HCT116 (cell line): ENCODE results near the gene AGRP. TPM values are rescaled to one million over a fixed set of nuclear protein-coding genes. Genes with fewer than 3 reads are reported as not detected.

Experiments
- ATAC-seq: fragments of 200-7000 bp; cut with Tn5 transposase; 2 replicates; pipeline ENCODE4 v1.9.1; 2020; ENCODE audit warnings: mild to moderate bottlenecking, moderate library complexity
- BruUV-seq: library from RNA; stranded (reverse); fragments of 400-500 nt; replicated peaks from 2 replicates; lab custom pipeline; 2021; lab: Mats Ljungman, UMichigan
- CTCF ChIA-PET: fragments of 300-600 bp; sonication (Branson Sonifier 250); formaldehyde crosslinking; loops from one replicate; lab custom pipeline; 2021; ENCODE audit warnings: antibody characterized with exemption; lab: Charles Lee
- POLR2A ChIA-PET: fragments of 300-600, 350-600 bp; sonication (Branson Sonifier 250); formaldehyde crosslinking; loops from one replicate; lab custom pipeline; 2021; ENCODE audit warnings: antibody characterized with exemption; lab: Charles Lee
- RAD21 ChIA-PET, 2 experiments: fragments of 300-600 bp; sonication (Branson Sonifier 250); formaldehyde crosslinking; loops; one replicate each; lab custom pipeline; 2023; ENCODE audit warnings: low total read pairs in 2 of 2; ENCODE audit not compliant: uncharacterized antibody in 2 of 2, unreplicated experiment in 2 of 2, low non-redundant PET in 1 of 2; lab: Charles Lee
- DNase-seq: peaks from one replicate; pipeline ENCODE4 v3.0.0-alpha.2; 2010; ENCODE audit warnings: low read depth, low spot score
- H2AFZ ChIP-seq: fragments of 200-600 bp; shearing (Covaris generic), sonication (generic); 2 replicates; pipeline ENCODE4 v1.6.1; 2017; ENCODE audit warnings: low read depth, mixed run types, mixed read lengths, antibody characterized with exemption, low read length; ENCODE audit not compliant: poor library complexity, severe bottlenecking
- H3K27ac ChIP-seq: 2 replicates; pipeline ENCODE4 v1.5.1; 2012; ENCODE audit warnings: low read depth, low read length
- H3K27me3 ChIP-seq: fragments of 200-600 bp; sonication (generic); 2 replicates; pipeline ENCODE4 v1.6.1; 2016; ENCODE audit warnings: mixed run types, low read length, mixed read lengths; ENCODE audit not compliant: insufficient read depth
- H3K36me3 ChIP-seq, 2 experiments: fragments of 200-500 bp in 1 of 2; fragments of 200-600 bp in 1 of 2; sonication (Bioruptor generic) in 1 of 2; sonication (generic) in 1 of 2; 2 replicates each; pipeline versions ENCODE4 v1.5.1 to v1.6.1; 2014 to 2016; ENCODE audit warnings: low read length in 2 of 2, inconsistent platforms in 1 of 2, mixed read lengths in 1 of 2, mixed run types in 1 of 2; ENCODE audit not compliant: insufficient read depth in 2 of 2, control insufficient read depth in 1 of 2
- H3K4me1 ChIP-seq, 2 experiments: fragments of 200-600 bp in 1 of 2; sonication (generic) in 1 of 2; 2 replicates each; pipeline versions ENCODE4 v1.5.1 to v1.6.1; 2012 to 2017; ENCODE audit warnings: low read length in 2 of 2, inconsistent platforms in 1 of 2, mild to moderate bottlenecking in 1 of 2, mixed read lengths in 1 of 2, mixed run types in 1 of 2, moderate library complexity in 1 of 2; ENCODE audit not compliant: insufficient read depth in 2 of 2, control insufficient read depth in 1 of 2
- H3K4me2 ChIP-seq: fragments of 200-600 bp; sonication (generic); 2 replicates; pipeline ENCODE4 v1.6.1; 2017; ENCODE audit warnings: mixed run types, low read length, mixed read lengths
- H3K4me3 ChIP-seq, 2 experiments: fragments of 200-600 bp in 1 of 2; sonication (generic) in 1 of 2; replicated peaks in 1 of 2; 2 replicates each; pipeline ENCODE4 v1.5.1; 2011 to 2016; ENCODE audit warnings: low read length in 2 of 2, control low read depth in 1 of 2, low read depth in 1 of 2, mild to moderate bottlenecking in 1 of 2, mixed read lengths in 1 of 2, mixed run types in 1 of 2
- H3K79me2 ChIP-seq: fragments of 200-600 bp; sonication (generic); 2 replicates; pipeline ENCODE4 v1.6.1; 2017; ENCODE audit warnings: mild to moderate bottlenecking, mixed run types, low read length, moderate library complexity, mixed read lengths; ENCODE audit not compliant: insufficient read depth
- H3K9ac ChIP-seq: fragments of 200-600 bp; sonication (generic); 2 replicates; pipeline ENCODE4 v1.6.1; 2016; ENCODE audit warnings: low read length, mixed read lengths
- H3K9me2 ChIP-seq: fragments of 200-600 bp; sonication (generic), shearing (Covaris generic); 2 replicates; pipeline ENCODE4 v1.6.1; 2017; ENCODE audit warnings: mixed run types, mild to moderate bottlenecking, moderate library complexity; ENCODE audit not compliant: insufficient read depth
- H3K9me3 ChIP-seq, 2 experiments: fragments of 200-500 bp in 1 of 2; fragments of 200-600 bp in 1 of 2; sonication (Bioruptor generic) in 1 of 2; sonication (generic) in 1 of 2; 2 replicates each; pipeline ENCODE4 v1.6.1; 2014 to 2017; ENCODE audit warnings: low read length in 2 of 2, mixed read lengths in 2 of 2, inconsistent platforms in 1 of 2, low read depth in 1 of 2, mild to moderate bottlenecking in 1 of 2, mixed run types in 1 of 2, moderate library complexity in 1 of 2; ENCODE audit not compliant: control insufficient read depth in 1 of 2, insufficient read depth in 1 of 2
- H4K20me1 ChIP-seq: fragments of 200-600 bp; sonication (generic), shearing (Covaris generic); 2 replicates; pipeline ENCODE4 v1.6.1; 2017; ENCODE audit warnings: mixed run types, mild to moderate bottlenecking, moderate library complexity; ENCODE audit not compliant: insufficient read depth
- CBX3 ChIP-seq: IDR thresholded peaks from 2 replicates; pipeline ENCODE4 v1.6.1; 2012; ENCODE audit warnings: low read depth
- CEBPB ChIP-seq: IDR thresholded peaks from 2 replicates; pipeline ENCODE4 v1.6.1; 2012; ENCODE audit warnings: low read depth
- EGR1 ChIP-seq: IDR thresholded peaks from 2 replicates; pipeline ENCODE4 v1.6.1; 2012; ENCODE audit warnings: low read depth
- ELF1 ChIP-seq: IDR thresholded peaks from 2 replicates; pipeline ENCODE4 v1.6.1; 2012; ENCODE audit warnings: low read depth, borderline replicate concordance
- EZH2 ChIP-seq: fragments of 200-600 bp; sonication (generic); IDR thresholded peaks from 2 replicates; pipeline ENCODE4 v1.6.1; 2017; ENCODE audit warnings: antibody characterized with exemption, mixed run types
- EZH2phosphoT487 ChIP-seq: fragments of 200-600 bp; IDR thresholded peaks from 2 replicates; pipeline ENCODE4 v1.6.1; 2018; ENCODE audit warnings: antibody characterized with exemption, borderline replicate concordance
- FOSL1 ChIP-seq: IDR thresholded peaks from 2 replicates; pipeline ENCODE4 v1.6.1; 2012; ENCODE audit warnings: low read depth
- JUND ChIP-seq: IDR thresholded peaks from 2 replicates; pipeline ENCODE4 v1.6.1; 2012
- MAX ChIP-seq: IDR thresholded peaks from 2 replicates; pipeline ENCODE4 v1.6.1; 2012
- POLR2A ChIP-seq: IDR thresholded peaks from 2 replicates; pipeline ENCODE4 v1.7.0; 2011; ENCODE audit warnings: borderline replicate concordance; ENCODE audit not compliant: insufficient read depth, insufficient read length; ENCODE audit errors: extremely low read depth
- POLR2AphosphoS5 ChIP-seq: IDR thresholded peaks from 2 replicates; pipeline ENCODE4 v1.6.1; 2011; ENCODE audit warnings: mild to moderate bottlenecking, low read depth, low read length, moderate library complexity
- RAD21 ChIP-seq: IDR thresholded peaks from 2 replicates; pipeline ENCODE4 v1.6.1; 2012; ENCODE audit warnings: low read depth, mild to moderate bottlenecking
- REST ChIP-seq: IDR thresholded peaks from 2 replicates; pipeline ENCODE4 v1.6.1; 2012; ENCODE audit warnings: low read depth
- SIN3A ChIP-seq: IDR thresholded peaks from 2 replicates; pipeline ENCODE4 v1.6.1; 2012; ENCODE audit warnings: low read depth
- SRF ChIP-seq: IDR thresholded peaks from 2 replicates; pipeline ENCODE4 v1.6.1; 2012; ENCODE audit warnings: low read depth
- TCF7L2 ChIP-seq: IDR thresholded peaks from 2 replicates; pipeline ENCODE4 v1.7.0; 2011; ENCODE audit warnings: borderline replicate concordance, inconsistent platforms; ENCODE audit not compliant: insufficient read depth, insufficient read length; ENCODE audit errors: extremely low read depth
- YY1 ChIP-seq: IDR thresholded peaks from 2 replicates; pipeline ENCODE4 v1.6.1; 2011; ENCODE audit warnings: low read length, low read depth, moderate library complexity, mild to moderate bottlenecking; ENCODE audit not compliant: insufficient replicate concordance; ENCODE audit errors: extremely low read depth
- ZBTB33 ChIP-seq: IDR thresholded peaks from 2 replicates; pipeline ENCODE4 v1.6.1; 2011; ENCODE audit warnings: mild to moderate bottlenecking, low read length, moderate library complexity; ENCODE audit not compliant: insufficient replicate concordance; ENCODE audit errors: extremely low read depth
- ZFX ChIP-seq: fragments of 450-650 bp; IDR thresholded peaks from 2 replicates; pipeline ENCODE4 v1.6.1; 2017
- ZNF274 ChIP-seq: fragments of 200-500 bp; sonication (Bioruptor generic); IDR thresholded peaks from 2 replicates; pipeline ENCODE4 v1.6.1; 2014; ENCODE audit warnings: mild to moderate bottlenecking, low read depth, low read length, inconsistent platforms
- intact Hi-C: fragments of 100-400 bp; cut with micrococcal nuclease; formaldehyde crosslinking; loops from 2 replicates; pipeline ENCODE4 v1.10.0; 2022
- total RNA-seq: library from RNA; stranded (reverse); gene quantifications from one replicate; pipeline ENCODE4 v1.2.1, GENCODE V29; 2021; ENCODE audit not compliant: unreplicated experiment

Gene AGRP
- total RNA-seq, 1 experiment from 2014 or later = not detected

- ChIA-PET RAD21 (no interaction called here), CTCF (interaction anchor here (0.9 to 1.6 kb wide), 2 partner anchors 19 to 37 kb away, joined by 3 to 4 read pairs; partner anchors contain the start of gene ATP6V0D1), POLR2A (no interaction called here)
- Histone ChIP-seq H3K4me2 (no peak overlapping the region), H3K27me3 (no peaks in the 10 kb centered on the region), H3K79me2 (no peaks in the 10 kb centered on the region), H3K9me3 (no peaks in the 10 kb centered on the region), H2AFZ (no peak overlapping the region), H4K20me1 (no peaks in the 10 kb centered on the region), H3K9ac (no peak overlapping the region), H3K36me3 (no peaks in the 10 kb centered on the region), H3K4me1 (peaks cover 0 to 29% of the 10 kb centered on the region in 2 experiments; a peak in 3 of 4 replicates), H3K27ac (no peak overlapping the region), H3K4me3 (no peak overlapping the region), H3K9me2 (no peaks in the 10 kb centered on the region)
- ATAC-seq (no peak), DNase-seq (no peak)
- no TSS peak for BruUV-seq
- TF ChIP-seq SIN3A (no peak), RAD21 (no peak), EZH2 (no peak), REST (no peak), POLR2A (no peak), ZBTB33 (no peak), YY1 (no peak), ZFX (no peak), EGR1 (no peak), CEBPB (no peak), TCF7L2 (no peak), SRF (no peak), ELF1 (no peak), EZH2phosphoT487 (no peak), FOSL1 (no peak), POLR2AphosphoS5 (no peak), ZNF274 (no peak), MAX (no peak), CBX3 (no peak), JUND (no peak)
- intact Hi-C loops = no loop called here
Observed at GRCh38 chr16:67517661-67518423, 34.5 kb upstream of the AGRP start.
